Renal cortical epithelial cell (primary cell): Measurements from ENCODE around the gene ZBTB16. TPM values are rescaled to one million over a fixed set of nuclear protein-coding genes. Genes with fewer than 3 reads are reported as not detected.
A peak's percentile ranks its signal among the peaks of the same experiment; 100 is the strongest.

Experiments used
- DNase-seq: peaks from one replicate; pipeline ENCODE4 v3.0.0-alpha.2; 2011; ENCODE audit warnings: low read depth
- total RNA-seq: library from RNA; depleted of rRNA; stranded (reverse); fragments of >200 nt; gene quantifications from 2 replicates; pipeline ENCODE4 v1.2.3, GENCODE V29; 2014

ZBTB16 gene
- total RNA-seq, 1 donor from 2014 or later, result 53.7 TPM

DNA sequence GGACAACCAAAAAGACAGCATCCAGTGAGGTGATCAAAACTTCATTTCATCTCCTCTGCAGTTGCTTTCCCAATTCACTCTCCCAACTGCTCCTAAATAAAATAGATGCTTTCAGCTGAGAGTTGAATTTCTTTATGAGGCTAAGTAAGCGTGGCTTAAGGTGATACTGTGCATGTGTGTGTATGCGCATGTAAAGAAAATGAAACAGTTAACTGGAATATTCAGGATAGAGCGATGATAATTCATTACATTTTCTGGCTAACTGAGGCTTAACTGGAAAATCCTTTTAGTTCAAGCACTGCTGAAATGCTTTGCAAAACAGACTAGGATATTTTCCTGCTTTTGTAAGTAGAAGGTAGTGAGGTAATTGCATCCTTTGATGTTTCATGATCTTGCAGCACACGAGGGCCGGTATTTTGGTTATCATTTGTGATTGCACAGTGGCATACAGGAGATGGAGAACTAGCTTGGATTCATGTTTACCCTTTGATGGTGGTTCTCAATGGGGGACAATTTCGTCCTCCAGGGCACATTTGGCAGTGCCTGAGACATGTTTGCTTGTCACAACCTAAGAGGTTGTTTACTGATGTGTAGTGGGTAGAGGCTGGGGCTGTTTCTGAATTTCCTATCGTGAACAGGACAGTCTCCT, 71.2 kb downstream of the ZBTB16 start:
- no peak for DNase-seq

DNA sequence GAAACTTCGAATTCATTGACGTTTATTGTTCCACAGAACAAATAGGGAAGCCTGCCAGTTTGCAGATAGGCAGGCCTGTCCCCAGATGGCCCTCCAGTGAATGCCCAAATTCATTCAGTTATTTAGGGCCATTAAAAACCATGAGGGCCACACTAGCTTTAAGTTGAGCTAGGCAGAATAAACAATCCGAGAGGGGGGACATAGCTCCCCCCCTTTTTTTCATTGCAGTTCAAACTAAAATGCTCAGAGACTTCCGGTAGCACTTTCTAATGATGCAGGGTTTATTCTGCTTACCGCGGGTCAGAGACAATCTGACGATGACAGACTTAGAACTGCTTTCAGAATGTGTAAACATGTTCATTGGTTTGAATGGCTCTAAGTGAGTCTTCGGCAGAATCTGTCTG, 72.0 kb downstream of the ZBTB16 start:
- DNase-seq, result no peak

DNA sequence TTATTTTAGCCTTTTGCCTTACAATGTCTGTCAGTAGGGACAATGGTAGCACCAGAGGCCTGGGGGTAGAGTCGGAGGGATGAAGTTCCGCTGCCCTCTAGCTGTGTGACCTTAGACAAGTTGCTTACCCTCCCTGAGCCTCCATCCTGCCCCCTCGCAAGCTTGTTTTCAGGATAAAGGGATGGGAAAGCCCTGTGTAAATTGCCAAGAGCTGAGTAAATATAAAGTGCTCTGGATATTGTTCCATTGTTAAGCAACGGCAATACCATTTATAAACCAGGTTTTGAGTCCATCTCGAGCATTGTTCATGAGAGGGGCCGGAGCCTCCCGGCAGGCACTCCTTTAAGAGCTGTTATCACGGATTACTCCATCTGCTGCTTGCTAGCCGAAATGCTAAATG, 72.9 kb downstream of the ZBTB16 start:
- no peak for DNase-seq

DNA sequence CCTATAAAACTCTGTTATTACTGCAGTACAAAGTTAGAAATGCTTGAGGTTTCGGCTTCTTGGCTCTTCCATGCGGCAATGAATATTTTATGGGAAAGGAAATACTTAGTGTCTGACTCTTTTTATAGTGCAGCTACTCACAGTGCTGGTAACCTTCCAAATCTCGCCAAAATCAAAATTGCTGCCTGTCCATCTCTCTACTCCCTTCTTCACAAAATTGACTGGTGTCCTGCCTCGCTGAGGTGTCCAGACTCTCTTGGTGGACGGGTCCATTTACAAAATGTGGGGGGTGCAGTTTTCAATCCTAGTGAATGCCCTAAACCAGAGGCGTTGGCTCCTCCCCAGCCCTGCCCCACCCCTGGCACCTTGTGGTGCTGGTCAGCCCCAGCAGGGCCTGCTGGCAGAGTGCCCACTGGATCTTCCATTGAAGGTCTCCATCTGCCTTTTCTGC, 73.5 kb downstream of the ZBTB16 start:
- no peak for DNase-seq

DNA sequence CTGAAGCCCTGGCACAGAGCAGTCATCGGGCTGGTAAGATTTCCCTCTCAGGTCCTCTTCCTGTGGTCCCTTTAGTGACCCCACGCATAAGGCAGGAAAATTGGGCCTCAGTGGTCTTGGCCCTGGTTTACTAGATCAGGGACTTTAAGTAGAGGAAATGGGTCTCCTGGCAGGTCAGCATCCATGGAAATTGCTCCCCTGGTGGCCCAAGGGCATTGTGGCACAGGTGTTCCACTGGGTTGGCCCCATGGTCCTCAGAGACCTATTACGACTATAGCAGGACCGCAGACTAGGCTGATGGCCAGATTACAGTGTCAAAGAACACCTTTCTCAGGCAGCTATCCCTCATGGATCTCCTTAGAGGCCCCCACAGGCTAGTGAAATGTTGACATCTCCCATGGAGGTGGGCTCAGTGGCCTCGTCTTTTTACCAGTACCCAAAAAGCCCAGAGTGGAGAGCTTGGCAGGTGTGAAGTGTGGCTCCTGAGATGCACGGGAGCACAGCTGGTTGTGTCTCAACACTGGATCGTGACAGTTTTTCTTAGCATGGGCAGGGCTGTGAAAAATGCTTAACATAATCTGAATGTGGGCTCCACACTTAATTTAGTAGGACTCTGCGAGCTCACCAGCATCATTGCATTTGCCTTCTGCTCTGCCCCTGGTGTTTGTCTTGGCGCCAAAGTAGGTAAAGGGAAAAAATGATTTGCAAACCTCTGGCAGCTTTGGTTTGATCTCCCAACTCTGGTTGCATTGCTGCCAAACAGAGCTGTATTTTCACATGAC, 74.2 kb downstream of the ZBTB16 start:
- no peak for DNase-seq

DNA sequence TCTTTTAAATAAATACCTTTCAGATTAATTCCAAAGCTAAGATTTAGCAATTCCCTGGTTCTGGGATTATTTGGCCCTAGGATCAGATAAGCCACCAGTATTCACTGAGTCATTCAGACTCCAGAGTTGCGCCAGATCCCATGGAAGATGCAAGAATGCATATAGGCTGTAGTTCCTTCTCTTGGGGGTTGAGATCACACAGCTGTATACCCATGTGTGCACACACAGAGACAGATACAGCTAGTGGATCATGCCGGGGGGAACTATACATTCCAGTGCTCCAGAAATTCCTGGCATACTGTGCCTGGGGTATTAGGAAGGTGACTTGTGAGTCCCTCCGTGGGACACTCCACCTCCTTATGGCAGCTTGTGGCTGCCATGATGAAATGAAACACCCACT, 75.4 kb downstream of the ZBTB16 start:
- peak; percentile 39 for DNase-seq

DNA sequence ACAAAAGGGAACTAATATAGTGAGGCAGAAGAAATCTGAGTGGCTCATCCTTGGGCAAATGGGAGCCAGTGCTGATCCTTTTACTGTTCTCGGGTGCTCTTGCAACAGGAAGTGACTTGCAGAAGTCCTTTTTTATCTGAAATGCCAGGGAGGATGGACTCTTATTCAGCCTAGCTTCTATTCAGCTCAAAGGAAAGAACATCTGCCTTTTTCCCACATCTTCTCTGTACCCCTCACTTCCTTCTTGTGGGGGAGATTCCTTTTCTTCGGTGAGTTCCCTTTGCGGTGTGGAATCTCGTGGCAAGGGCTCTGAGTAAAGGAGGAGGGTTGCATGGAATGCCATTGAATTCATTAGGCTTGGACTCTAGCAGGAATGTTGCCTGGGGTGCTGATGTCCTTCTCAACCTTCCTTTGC, 76.2 kb downstream of the ZBTB16 start:
- DNase-seq, result peak; percentile 80

DNA sequence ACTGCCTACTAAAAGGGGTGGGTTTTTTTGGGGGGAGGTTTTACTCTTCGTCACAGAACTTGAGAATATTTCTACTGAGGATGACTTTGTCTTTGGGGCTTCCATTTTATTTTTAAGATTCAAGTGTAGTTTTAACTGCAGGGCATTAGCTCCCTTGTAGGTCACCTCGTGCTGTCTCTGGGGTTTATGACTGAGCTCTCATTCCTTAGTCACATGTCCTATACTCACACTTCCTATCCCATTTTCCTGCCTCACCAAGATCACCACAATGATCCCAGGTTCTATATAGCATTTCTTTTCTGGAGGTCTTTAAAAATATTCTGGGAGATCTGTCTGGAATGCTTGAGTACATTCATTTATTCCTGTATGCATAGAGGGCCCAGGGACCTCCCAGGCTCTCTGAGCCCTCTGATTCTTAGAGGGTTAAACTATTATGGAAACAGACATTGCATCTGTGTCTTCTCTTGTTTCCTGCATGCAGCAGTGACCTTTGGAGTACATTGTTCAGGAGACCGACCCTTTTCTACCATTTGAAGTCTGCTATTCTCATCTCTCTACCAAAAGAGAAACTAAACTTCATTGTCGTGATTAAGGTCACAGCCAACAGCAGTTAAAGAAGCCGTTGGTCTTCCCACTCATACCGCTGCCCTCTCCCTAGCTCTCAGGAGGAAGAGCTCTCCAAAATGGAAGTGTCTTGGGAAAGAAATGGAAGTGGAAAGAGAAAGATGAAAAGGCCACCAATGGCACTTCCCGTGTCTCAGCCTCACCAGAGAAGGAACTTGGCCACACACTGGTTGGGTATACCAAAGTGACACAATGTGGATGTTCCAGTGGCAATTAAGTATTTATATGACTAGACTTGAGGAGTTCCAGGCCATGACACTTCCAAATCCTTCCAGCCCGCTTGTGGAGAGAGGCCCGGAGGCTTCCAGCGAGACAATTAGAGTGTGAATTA, 77.5 kb downstream of the ZBTB16 start:
- DNase-seq, result no peak

DNA sequence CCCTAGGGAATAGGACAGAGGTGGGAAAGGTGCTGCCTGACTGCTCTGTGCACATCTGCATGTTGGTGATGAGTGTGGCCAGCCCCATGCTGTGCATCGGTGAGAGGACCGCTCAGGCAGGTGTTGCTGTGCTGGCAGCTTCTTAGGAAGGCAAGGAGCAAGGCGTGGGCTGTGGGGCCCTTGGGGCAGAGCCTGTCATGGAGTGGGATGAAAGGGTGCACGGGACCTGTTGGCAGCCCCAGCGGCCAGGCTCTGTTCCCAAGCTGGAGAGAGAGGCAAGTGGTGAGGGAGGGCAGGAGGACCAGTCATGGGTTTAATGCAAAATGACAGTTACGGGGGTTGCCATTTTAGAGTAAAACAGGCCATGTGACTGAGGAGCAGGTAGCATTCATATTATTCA, 78.3 kb downstream of the ZBTB16 start:
- no peak for DNase-seq

DNA sequence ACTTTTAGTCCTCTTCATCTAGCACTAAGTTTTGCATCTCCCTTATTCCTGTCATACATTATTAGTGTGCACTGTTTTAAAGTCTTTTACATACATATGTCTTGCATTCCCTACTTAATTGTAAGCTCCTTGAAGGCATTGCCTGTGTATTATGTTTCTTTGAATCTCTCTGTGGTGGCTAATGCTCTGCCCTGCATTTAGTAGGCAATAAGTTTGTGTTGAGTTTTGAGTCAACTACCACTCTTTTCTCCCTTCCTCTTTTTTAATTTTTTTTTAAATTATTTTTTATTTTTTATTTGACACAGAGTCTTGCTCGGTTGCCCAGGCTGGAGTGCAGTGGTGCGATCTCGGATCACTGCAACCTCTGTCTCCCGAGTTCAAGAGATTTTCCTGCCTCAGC, 78.9 kb downstream of the ZBTB16 start:
- no peak for DNase-seq

DNA sequence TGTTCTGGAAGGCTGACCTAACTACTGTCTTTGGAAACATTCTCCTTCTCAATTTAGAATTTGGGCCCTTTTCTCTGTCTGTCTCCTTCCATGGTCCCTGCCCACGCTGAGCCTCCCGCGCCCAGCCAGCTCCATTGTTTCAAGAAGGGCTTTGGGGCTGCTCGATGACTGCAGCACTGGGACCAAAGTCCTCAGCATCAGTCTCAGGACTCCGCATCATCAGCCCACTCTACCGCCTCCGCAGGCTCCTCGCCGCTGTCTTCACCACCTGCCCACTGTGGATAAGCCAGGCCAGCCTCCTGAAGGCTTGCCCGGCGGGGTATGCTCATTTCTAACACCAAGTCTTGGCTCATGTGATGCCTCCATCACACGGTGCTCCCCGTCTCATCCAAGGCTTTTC, 81.3 kb downstream of the ZBTB16 start:
- no peak for DNase-seq

DNA sequence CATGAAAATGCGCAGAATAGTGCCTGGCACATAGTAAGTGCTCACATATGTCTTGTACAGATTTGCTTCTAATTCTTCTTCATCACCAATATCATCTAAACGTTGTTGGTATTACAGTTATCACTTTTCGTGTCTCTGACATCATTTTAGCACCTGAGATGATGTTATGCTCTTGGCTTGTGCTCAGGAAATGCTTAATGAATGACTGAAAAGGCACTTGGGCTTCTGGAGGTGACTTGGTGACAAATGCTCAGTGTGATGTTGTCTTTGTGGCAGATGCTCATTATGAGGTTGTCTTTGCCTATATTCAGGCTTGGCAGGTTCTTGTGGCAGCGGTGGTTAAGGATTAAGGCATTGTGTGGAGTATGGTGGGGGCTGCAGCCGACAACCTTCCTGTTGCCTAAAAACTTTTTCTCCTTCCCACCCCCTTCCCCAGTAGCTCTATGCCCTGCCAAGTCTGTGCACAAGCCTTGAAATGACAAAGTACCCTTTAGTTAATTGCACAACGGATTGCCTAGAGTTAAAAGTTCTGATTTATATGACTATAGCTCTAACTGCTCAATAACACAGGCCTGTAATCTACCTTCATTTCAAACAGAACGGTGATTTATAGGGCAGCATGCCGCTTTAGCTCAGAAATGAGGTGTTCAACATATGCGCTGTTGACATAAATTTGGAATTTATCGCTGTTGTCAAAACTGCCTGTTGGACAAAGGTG, 82.5 kb downstream of the ZBTB16 start:
- DNase-seq, result no peak

DNA sequence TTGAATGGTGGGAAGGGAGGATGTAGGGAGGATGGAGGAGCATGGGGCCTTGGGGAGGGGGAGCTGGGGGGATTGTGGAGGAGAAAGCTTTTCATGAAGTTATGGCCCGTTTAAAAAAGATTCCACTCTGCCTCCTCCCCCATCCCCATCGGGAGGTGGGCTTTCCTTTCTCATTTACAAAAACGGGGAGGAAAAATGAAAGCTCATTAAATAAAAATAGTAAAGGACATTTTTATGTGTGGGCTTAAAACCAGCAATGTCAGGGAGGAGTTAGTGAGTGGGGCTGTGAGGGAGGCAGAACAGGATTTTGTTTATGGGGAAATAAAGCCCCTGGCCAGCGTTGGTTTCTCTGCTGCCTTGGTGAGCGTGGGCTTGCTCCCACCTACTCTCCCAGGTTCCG, 83.2 kb downstream of the ZBTB16 start:
- DNase-seq, result no peak

DNA sequence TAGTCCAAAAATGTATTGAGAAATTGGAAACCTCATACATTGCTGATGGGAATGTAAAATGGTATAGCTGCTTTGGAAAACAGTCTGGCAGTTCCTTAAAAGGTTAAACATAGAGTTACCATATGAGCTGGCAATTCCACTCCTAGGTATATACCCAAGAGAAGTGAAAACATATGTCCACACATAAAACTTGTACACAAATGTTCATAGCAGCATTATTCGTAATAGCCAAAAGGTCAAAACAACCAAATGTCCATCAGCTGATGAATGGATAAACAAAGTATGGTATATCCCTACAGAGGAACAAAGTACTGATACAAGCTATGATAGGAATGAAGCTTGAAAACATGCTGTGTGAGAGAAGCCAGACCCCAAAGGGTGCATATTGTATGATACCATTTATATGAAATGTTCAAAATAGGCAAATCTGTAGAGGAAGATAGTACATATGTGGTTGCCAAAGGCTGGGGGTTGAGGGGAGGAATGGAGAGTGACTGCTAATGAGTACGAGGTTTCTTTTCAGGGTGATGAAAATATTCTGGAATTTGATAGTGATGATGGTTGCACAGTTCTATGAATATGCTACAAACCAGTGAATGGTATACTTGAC, 85.8 kb downstream of the ZBTB16 start:
- no peak for DNase-seq

DNA sequence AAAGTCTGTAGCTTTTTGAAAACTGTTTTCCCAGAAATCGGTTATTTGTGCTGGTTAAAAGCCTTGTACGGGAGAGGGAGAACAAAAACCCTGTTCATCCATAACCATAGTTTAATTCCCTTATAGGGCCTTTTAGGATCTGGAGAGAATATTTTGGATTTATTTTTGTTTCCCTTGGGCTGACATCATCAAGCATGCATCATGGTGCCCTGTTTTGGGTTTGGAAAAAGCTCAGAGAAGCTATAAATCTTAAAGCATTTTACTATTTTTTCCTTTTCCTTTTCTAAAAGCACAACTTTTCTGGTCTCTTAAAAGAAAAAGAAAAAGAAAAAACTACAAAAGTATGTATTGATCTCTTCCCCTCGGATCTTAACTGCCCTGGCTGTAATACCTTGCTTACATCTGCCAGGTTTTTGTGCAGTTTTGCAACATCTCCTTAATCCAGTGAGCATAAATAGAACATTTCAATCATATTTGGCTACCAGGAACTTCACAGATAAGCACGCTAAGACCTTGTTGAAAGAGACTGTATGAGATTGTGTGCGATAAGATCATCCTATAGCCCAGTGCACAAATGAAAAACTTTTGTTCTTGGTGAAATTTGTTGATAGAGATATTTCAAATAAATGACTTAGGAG, 88.0 kb downstream of the ZBTB16 start:
- no peak for DNase-seq

DNA sequence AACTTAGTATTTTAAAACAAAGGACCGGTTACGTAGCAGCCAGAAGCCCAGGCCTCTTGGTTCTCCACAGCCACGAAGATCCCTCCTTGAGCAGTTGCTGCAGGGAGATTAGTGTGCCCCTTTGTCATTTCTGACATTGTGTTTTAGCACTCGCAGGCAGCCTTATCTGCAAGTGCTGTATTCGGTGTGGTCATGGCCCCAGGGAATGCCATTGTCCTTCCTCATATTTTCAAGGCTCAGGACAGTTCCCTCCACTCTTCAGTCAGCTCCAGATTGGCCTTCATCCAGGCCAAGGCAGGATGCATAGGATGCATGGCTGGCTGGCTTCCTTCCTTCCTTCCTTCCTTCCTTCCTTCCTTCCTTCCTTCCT, 88.5 kb downstream of the ZBTB16 start:
- no peak for DNase-seq

DNA sequence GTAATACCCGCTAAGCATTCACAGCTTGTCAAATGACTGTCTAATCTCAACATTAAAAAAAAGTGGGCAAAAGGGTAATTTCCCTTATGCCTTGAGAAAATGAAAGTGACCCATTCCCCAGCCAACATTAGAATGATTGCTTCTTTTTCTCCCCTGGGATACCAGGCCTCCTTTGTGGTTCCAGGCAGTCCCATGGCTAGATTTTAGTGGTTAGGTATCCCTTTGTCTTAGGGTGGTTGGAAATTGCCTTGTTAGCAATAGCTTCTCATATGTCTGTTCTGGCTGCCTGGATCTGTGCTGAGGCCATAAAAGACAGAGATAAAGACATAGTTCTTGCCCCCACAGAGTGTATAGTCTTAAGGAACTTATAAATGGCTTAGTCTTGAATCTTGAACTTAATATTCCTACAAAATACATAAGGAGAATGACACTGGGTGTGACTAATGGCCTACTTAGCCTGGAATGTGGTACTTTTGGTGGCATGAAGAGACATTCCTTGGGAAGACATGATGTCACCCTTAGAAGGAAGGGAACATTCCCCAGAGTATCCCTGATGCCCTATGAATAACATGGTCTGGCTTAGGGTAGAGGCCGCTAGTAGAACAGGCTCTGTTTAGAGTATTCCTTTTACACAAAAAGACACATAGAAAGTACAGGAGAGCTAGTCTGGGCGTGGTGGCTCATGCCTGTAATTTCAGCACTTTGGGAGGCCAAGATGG, 90.3 kb downstream of the ZBTB16 start:
- DNase-seq, result peak; percentile 71

DNA sequence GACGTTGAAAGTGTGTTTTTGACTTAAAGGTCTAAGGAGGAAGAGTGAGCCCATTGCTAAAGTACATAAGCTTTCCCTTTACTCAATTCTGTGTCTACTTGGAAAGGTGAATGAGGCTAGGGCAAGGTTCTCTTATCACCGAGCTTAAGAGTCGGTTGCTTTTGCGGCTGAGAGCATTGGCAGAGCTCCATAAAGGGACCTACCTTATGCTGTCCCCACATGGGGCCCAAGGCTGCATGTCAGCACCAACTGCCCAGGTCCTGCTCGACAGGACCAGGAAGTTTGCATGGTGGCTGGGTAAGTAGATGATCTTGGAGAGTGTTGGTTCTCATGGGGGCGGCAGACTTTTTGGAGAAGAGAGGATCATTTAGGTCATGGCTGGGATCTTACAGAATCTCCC, 91.2 kb downstream of the ZBTB16 start:
- no peak for DNase-seq

DNA sequence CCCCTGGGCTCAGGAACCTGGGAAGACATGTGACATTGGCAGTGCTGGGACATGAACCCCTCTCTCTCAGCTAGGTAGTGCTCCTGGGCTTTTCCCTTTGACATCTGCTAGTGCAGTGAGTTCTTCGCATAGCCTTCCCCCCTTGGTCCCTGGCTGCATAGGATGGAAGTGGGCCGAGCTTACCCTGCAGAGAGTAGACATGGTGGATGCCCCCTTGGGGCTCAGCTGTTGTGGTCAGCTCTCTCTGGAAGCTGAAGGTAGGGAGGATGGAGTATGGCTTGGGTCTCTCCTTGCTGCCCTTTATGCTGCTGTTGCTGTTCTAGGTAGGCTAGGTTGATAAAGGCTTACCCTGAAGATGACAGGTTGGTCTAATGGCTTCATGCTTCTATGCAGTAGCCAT, 92.1 kb downstream of the ZBTB16 start:
- no peak for DNase-seq

DNA sequence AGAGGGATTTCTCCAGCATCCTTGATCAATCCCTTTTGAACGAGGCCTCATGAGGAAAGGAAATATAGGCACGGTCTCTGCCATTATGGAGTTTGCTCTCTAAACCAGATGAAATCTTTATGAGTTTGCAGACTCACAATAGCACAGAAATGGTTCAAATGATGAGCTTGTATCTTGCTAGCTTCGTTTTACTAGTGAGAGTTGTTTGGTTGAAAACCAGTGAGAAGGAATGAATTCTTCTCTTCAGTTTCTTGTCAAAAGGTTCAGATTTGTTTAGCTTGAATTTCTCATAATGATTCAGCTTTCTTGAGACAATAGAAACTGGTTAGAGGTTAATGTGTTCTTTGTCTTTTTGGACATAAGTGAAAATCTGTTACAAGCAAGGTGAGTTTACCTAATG, 92.7 kb downstream of the ZBTB16 start:
- DNase-seq, result no peak
